Endodermal cell (in vitro differentiated cells): ENCODE results near the gene SLC2A11. TPM values are rescaled to one million over a fixed set of nuclear protein-coding genes. Genes with fewer than 3 reads are reported as not detected.
A peak's percentile ranks its signal among the peaks of the same experiment; 100 is the strongest.

Experiments
- DNase-seq: peaks from one replicate; pipeline ENCODE4 v3.0.0-alpha.2; 2017
- H3K27ac ChIP-seq: 2 replicates; pipeline ENCODE4 v1.5.1; 2013; ENCODE audit warnings: mild to moderate bottlenecking, low read depth, low read length, moderate library complexity
- H3K27me3 ChIP-seq: 2 replicates; pipeline ENCODE4 v1.6.1; 2013; ENCODE audit warnings: mild to moderate bottlenecking, low read length, moderate library complexity; ENCODE audit not compliant: insufficient read depth, control insufficient read depth, poor library complexity, severe bottlenecking
- H3K36me3 ChIP-seq: 2 replicates; pipeline ENCODE4 v1.7.0; 2013; ENCODE audit warnings: mild to moderate bottlenecking, low read length, moderate library complexity; ENCODE audit not compliant: control insufficient read depth, insufficient read depth
- H3K4me1 ChIP-seq: one replicate; pipeline ENCODE4 v1.7.0; 2013; ENCODE audit warnings: low read length; ENCODE audit not compliant: control insufficient read depth, insufficient read depth
- H3K4me3 ChIP-seq: 2 replicates; pipeline ENCODE4 v1.5.1; 2013; ENCODE audit warnings: mild to moderate bottlenecking, low read length, moderate library complexity
- H3K9ac ChIP-seq: 2 replicates; pipeline ENCODE4 v1.6.1; 2013; ENCODE audit warnings: mild to moderate bottlenecking, low read length, moderate library complexity; ENCODE audit not compliant: poor library complexity, severe bottlenecking; ENCODE audit errors: extremely low read depth
- H3K9me3 ChIP-seq: 2 replicates; pipeline ENCODE4 v1.6.1; 2013; ENCODE audit warnings: mild to moderate bottlenecking, low read length, moderate library complexity; ENCODE audit not compliant: control insufficient read depth
- H3K27ac Mint-ChIP-seq: 2 replicates; pipeline ENCODE4 v1.8.0; 2020; ENCODE audit warnings: mixed read lengths
- H3K27me3 Mint-ChIP-seq: 2 replicates; pipeline ENCODE4 v1.8.0; 2021; ENCODE audit warnings: mild to moderate bottlenecking, mixed read lengths; ENCODE audit not compliant: insufficient read depth
- H3K36me3 Mint-ChIP-seq: 2 replicates; pipeline ENCODE4 v1.8.0; 2020; ENCODE audit warnings: low read depth, mixed read lengths
- H3K4me1 Mint-ChIP-seq: 2 replicates; pipeline ENCODE4 v1.8.0; 2020; ENCODE audit warnings: mixed read lengths
- H3K4me3 Mint-ChIP-seq: 2 replicates; pipeline ENCODE4 v1.8.0; 2020; ENCODE audit warnings: mild to moderate bottlenecking, moderate library complexity, mixed read lengths
- H3K9me3 Mint-ChIP-seq: 2 replicates; pipeline ENCODE4 v1.8.0; 2020; ENCODE audit warnings: mild to moderate bottlenecking, mixed read lengths
- CTCF ChIP-seq: fragments of 200-600 bp; sonication (generic); conservative IDR thresholded peaks from 2 replicates; pipeline ENCODE4 v1.5.0; 2021; ENCODE audit warnings: antibody characterized with exemption, mild to moderate bottlenecking
- WGBS, 2 experiments: methylation state at CpG; one replicate each; pipeline versions ENCODE4 v1.1.5 to v1.1.7; 2013; ENCODE audit warnings: missing lambda C conversion rate in 2 of 2, mixed read lengths in 1 of 2; ENCODE audit not compliant: insufficient coverage in 1 of 2, insufficient read length in 1 of 2; 5-methylcytosine and 5-hydroxymethylcytosine counted together
- total RNA-seq, 2 donors: library from RNA; stranded (reverse); fragmentation: NEBNext Ultra II Directional in 1 of 2; extraction: Animal tissue kit (Norgen Biotek cat#: 25700) in 1 of 2; gene quantifications; 2 replicates in 1 of 2; 3 replicates in 1 of 2; pipeline ENCODE4 v1.2.1, GENCODE V29; 2021

SLC2A11 gene
- total RNA-seq, 2 donors from 2014 or later: 13.1 to 14.8 TPM

DNA sequence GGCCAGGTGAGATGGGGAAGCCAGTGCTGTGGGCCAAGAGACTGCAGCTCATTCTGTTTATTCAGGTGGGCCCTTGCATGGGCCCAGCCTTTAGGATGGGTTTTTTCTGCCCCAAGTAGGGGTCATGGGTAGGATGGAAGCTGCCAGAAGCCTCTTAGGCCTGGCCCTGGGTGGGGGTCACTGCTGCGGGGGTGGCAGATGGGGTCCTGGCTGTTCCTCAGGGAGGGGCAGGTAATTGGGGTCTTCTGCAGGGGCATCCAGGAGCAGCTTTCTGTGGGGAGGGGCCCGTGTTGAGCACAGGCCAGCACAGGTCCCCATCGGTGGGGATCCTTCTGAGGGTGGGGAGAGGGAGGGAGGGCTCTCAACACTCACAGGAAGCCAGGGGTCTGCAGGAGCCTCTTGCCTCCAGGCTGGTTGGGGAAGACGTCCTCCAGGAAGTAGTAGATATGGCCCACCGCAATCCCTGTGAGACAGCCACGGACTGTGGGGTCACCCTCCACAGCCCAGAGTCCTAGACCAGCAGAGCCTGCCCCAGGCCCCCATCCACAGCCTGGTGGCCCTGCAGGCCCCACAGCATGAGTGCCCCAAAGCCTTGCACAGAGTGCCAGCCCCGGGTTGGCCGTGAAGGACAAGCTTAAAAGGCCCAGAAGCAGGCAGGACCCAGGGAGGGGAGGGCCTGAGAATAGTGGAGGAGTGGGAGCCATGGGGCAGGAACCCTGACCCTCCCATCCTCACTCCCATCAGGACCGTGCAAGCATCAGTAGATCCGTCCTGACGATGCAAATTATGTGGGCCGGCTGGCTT is 20.8 kb upstream of the SLC2A11 start:
- H3K9me3 Mint-ChIP-seq: no peaks in the 10 kb centered on the region
- 84 to 86% methylated on average over 4 to 12 of the region's 12 CpGs for WGBS, 2 experiments
- no peak overlapping the region for H3K4me3 Mint-ChIP-seq
- H3K27me3 Mint-ChIP-seq: peaks cover 28% of the 10 kb centered on the region
- peaks cover 15% of the 10 kb centered on the region for H3K36me3 Mint-ChIP-seq
- no peaks in the 10 kb centered on the region for H3K27me3 ChIP-seq
- H3K4me3 ChIP-seq: no peak overlapping the region
- H3K4me1 Mint-ChIP-seq: peaks cover 7% of the 10 kb centered on the region
- no peaks in the 10 kb centered on the region for H3K9me3 ChIP-seq
- H3K27ac ChIP-seq: no peak overlapping the region
- no peak overlapping the region for H3K27ac Mint-ChIP-seq
- no peak for DNase-seq
- peaks cover 26% of the 10 kb centered on the region for H3K36me3 ChIP-seq
- TF ChIP-seq CTCF: no peak
- H3K4me1 ChIP-seq: no peaks in the 10 kb centered on the region
- no peak overlapping the region for H3K9ac ChIP-seq

DNA sequence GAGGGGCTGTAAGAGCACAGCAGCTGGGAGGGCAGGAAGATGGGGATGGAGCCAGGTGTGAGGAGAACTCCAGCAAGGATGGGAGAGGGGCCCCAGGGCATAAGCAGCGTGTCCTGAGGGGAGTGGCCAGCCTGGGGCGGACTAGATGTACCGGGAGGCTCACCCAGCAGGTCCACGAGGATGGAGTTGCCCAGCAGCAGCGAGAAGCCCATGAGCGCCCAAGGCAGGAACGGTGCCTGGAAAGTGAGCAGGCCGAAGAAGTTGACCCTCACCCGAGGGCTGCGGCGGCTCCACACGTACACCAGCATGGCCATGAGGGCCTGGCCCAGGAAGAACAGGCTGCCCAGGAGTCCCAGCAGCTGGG is 20.2 kb upstream of the SLC2A11 start:
- no peaks in the 10 kb centered on the region for H3K27me3 ChIP-seq
- WGBS, 2 experiments: 88 to 92% methylated on average over 8 to 12 of the region's 12 CpGs
- peaks cover 28% of the 10 kb centered on the region for H3K27me3 Mint-ChIP-seq
- H3K9me3 ChIP-seq: no peaks in the 10 kb centered on the region
- H3K27ac ChIP-seq: no peak overlapping the region
- H3K4me1 Mint-ChIP-seq: peaks cover 7% of the 10 kb centered on the region
- no peak for TF ChIP-seq CTCF
- no peaks in the 10 kb centered on the region for H3K4me1 ChIP-seq
- peaks cover 13% of the 10 kb centered on the region for H3K36me3 Mint-ChIP-seq
- H3K4me3 Mint-ChIP-seq: peak overlapping the region; percentile 65
- peaks cover 26% of the 10 kb centered on the region for H3K36me3 ChIP-seq
- H3K9me3 Mint-ChIP-seq: no peaks in the 10 kb centered on the region
- no peak overlapping the region for H3K4me3 ChIP-seq
- H3K9ac ChIP-seq: no peak overlapping the region
- no peak overlapping the region for H3K27ac Mint-ChIP-seq
- no peak for DNase-seq

DNA sequence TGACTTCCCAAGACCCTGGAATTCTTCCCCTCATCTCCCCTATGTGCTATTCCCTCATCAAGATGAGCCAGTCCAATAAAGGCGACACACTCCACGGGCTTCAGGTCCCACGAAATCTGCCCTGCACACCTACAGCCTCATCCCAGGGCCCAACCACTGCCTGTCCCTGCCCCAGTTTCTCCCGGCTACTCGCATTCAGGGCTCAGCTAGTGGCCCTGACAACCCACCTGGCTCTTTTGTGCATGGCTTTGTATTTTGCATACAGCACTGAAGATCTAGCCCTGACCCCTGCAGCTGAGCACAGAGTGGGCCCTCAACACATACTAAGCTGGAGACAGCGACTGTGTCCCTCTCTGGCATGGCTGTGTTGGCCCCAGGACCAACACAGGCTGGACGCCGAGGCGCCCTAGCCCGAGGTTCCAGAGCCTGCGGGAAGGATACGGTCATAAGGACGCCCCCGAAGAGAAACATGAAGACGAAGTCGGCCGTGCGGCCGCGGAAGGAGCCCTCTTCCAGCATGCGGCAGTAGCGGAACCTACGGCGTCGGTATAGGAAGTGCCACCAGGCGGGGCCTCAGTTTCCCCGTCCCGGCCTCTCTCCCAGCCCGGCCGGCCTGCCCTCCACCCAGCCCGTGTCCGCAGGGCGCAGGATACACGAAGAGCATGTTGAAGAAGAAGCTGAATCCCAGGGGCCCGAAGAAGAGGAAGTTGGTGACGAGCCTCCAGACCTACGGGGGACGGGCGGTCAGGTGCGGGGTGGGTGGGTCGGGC is 19.6 kb upstream of the SLC2A11 start:
- peaks cover 25% of the 10 kb centered on the region for H3K36me3 ChIP-seq
- peak overlapping the region; percentile 76 for H3K4me3 ChIP-seq
- Mint-ChIP-seq H3K4me1 (peaks cover 7% of the 10 kb centered on the region), H3K27ac (peak overlapping the region; percentile 92), H3K4me3 (peak overlapping the region; percentile 65), H3K27me3 (peaks cover 31% of the 10 kb centered on the region), H3K9me3 (no peaks in the 10 kb centered on the region), H3K36me3 (peaks cover 13% of the 10 kb centered on the region)
- no peaks in the 10 kb centered on the region for H3K4me1 ChIP-seq
- peak overlapping the region; percentile 13 for H3K9ac ChIP-seq
- no peak overlapping the region for H3K27ac ChIP-seq
- 26 to 27% methylated on average over 20 to 41 of the region's 41 CpGs for WGBS, 2 experiments
- DNase-seq: peak; percentile 60
- no peaks in the 10 kb centered on the region for H3K9me3 ChIP-seq
- no peak for TF ChIP-seq CTCF
- H3K27me3 ChIP-seq: no peaks in the 10 kb centered on the region
